GM19099 (cell line): Measurements from ENCODE around the gene ARHGEF10L.

Experiments
- POLR2A ChIP-seq: IDR thresholded peaks from 3 replicates; pipeline ENCODE4 v1.6.1; 2011; ENCODE audit warnings: low read depth; ENCODE audit not compliant: insufficient read length; ENCODE audit errors: extremely low read depth

ARHGEF10L gene

GRCh38 chr1:17687145-17687544 lies 147.6 kb downstream of the ARHGEF10L start:
- no peak for TF ChIP-seq POLR2A

- TF ChIP-seq POLR2A = no peak
Measured at GRCh38 chr1:17688217-17688810, 148.8 kb downstream of the ARHGEF10L start.

- TF ChIP-seq POLR2A = no peak
Measured at GRCh38 chr1:17689011-17689410, 149.5 kb downstream of the ARHGEF10L start.

- no peak for TF ChIP-seq POLR2A
Measured at GRCh38 chr1:17690906-17691634, 151.6 kb downstream of the ARHGEF10L start.

GRCh38 chr1:17692645-17693044 lies 153.1 kb downstream of the ARHGEF10L start:
- TF ChIP-seq POLR2A = no peak

GRCh38 chr1:17696417-17697301 lies 157.2 kb downstream of the ARHGEF10L start:
- no peak for TF ChIP-seq POLR2A

- TF ChIP-seq POLR2A = no peak
Measured at GRCh38 chr1:17697458-17697857, 158.0 kb downstream of the ARHGEF10L start.

GRCh38 chr1:17699581-17699980 lies 160.1 kb downstream of the ARHGEF10L start:
- TF ChIP-seq POLR2A = no peak

GRCh38 chr1:17700945-17701810 lies 161.7 kb downstream of the ARHGEF10L start:
- no peak for TF ChIP-seq POLR2A

GRCh38 chr1:17704176-17704575 lies 164.7 kb downstream of the ARHGEF10L start:
- TF ChIP-seq POLR2A = no peak

- no peak for TF ChIP-seq POLR2A
Measured at GRCh38 chr1:17706445-17706844, 166.9 kb downstream of the ARHGEF10L start.

- TF ChIP-seq POLR2A = no peak
Measured at GRCh38 chr1:17709981-17710380, 170.5 kb downstream of the ARHGEF10L start.

- no peak for TF ChIP-seq POLR2A
Measured at GRCh38 chr1:17710889-17711576, 171.5 kb downstream of the ARHGEF10L start.

GRCh38 chr1:17711577-17711910 lies 172.0 kb downstream of the ARHGEF10L start:
- TF ChIP-seq POLR2A = no peak
